ENCODE data around the gene HSPD1. TPM values are rescaled to one million over a fixed set of nuclear protein-coding genes. Genes with fewer than 3 reads are reported as not detected.

Gene HSPD1
- total RNA-seq, 1 donor from 2014 or later = 326 TPM

- H3K4me1 Mint-ChIP-seq = peaks cover 21% of the 10 kb centered on the region
- TF ChIP-seq CTCF (IDR thresholded peaks at IDR 0.05; ENCODE audit: unreplicated experiment) = no peak
- peaks cover 3% of the 10 kb centered on the region for H3K36me3 Mint-ChIP-seq
- no peaks in the 10 kb centered on the region for H3K27me3 Mint-ChIP-seq (ENCODE audit: low read depth)
- peak overlapping the region; percentile 99 for H3K27ac Mint-ChIP-seq
- H3K9me3 Mint-ChIP-seq = no peaks in the 10 kb centered on the region
- no peak for DNase-seq (ENCODE audit: low spot score in 2 of 2, unreplicated experiment in 2 of 2)
- H3K4me3 Mint-ChIP-seq = peak overlapping the region; percentile 95
Observed at GRCh38 chr2:197514754-197515153, 15.1 kb upstream of the HSPD1 start.

- peaks cover 3% of the 10 kb centered on the region for H3K36me3 Mint-ChIP-seq
- no peak for DNase-seq (ENCODE audit: low spot score in 2 of 2, unreplicated experiment in 2 of 2)
- TF ChIP-seq CTCF (IDR thresholded peaks at IDR 0.05; ENCODE audit: unreplicated experiment) = no peak
- no peak overlapping the region for H3K4me3 Mint-ChIP-seq
- no peaks in the 10 kb centered on the region for H3K9me3 Mint-ChIP-seq
- no peak overlapping the region for H3K27ac Mint-ChIP-seq
- no peaks in the 10 kb centered on the region for H3K27me3 Mint-ChIP-seq (ENCODE audit: low read depth)
- peaks cover 21% of the 10 kb centered on the region for H3K4me1 Mint-ChIP-seq
Observed at GRCh38 chr2:197513915-197514314, 14.3 kb upstream of the HSPD1 start.

GRCh38 chr2:197506658-197507057 is 7.0 kb upstream of the HSPD1 start:
- H3K4me3 Mint-ChIP-seq = no peak overlapping the region
- peaks cover 16% of the 10 kb centered on the region for H3K36me3 Mint-ChIP-seq
- no peak overlapping the region for H3K27ac Mint-ChIP-seq
- no peak for TF ChIP-seq CTCF (IDR thresholded peaks at IDR 0.05; ENCODE audit: unreplicated experiment)
- no peaks in the 10 kb centered on the region for H3K27me3 Mint-ChIP-seq (ENCODE audit: low read depth)
- H3K4me1 Mint-ChIP-seq = peaks cover 10% of the 10 kb centered on the region
- no peak for DNase-seq (ENCODE audit: low spot score in 2 of 2, unreplicated experiment in 2 of 2)
- no peaks in the 10 kb centered on the region for H3K9me3 Mint-ChIP-seq

GRCh38 chr2:197504512-197504911 is 4.9 kb upstream of the HSPD1 start:
- TF ChIP-seq CTCF (IDR thresholded peaks at IDR 0.05; ENCODE audit: unreplicated experiment) = no peak
- H3K27ac Mint-ChIP-seq = peak overlapping the region; percentile 25
- H3K4me3 Mint-ChIP-seq = no peak overlapping the region
- H3K9me3 Mint-ChIP-seq = no peaks in the 10 kb centered on the region
- H3K36me3 Mint-ChIP-seq = peaks cover 13% of the 10 kb centered on the region
- peaks cover 17% of the 10 kb centered on the region for H3K4me1 Mint-ChIP-seq
- H3K27me3 Mint-ChIP-seq (ENCODE audit: low read depth) = no peaks in the 10 kb centered on the region
- DNase-seq (ENCODE audit: low spot score in 2 of 2, unreplicated experiment in 2 of 2) = no peak

- DNase-seq (ENCODE audit: low spot score in 2 of 2, unreplicated experiment in 2 of 2) = no peak
- Mint-ChIP-seq H3K27me3 (ENCODE audit: low read depth) (no peaks in the 10 kb centered on the region), H3K4me1 (peaks cover 17% of the 10 kb centered on the region), H3K36me3 (peaks cover 13% of the 10 kb centered on the region), H3K27ac (no peak overlapping the region), H3K9me3 (no peaks in the 10 kb centered on the region), H3K4me3 (no peak overlapping the region)
- no peak for TF ChIP-seq CTCF (IDR thresholded peaks at IDR 0.05; ENCODE audit: unreplicated experiment)
Observed at GRCh38 chr2:197504000-197504399, 4.4 kb upstream of the HSPD1 start.

GRCh38 chr2:197502685-197503084 is 3.0 kb upstream of the HSPD1 start:
- Mint-ChIP-seq H3K4me1 (peaks cover 27% of the 10 kb centered on the region), H3K27ac (peak overlapping the region; percentile 68), H3K27me3 (ENCODE audit: low read depth) (no peaks in the 10 kb centered on the region), H3K9me3 (no peaks in the 10 kb centered on the region), H3K36me3 (peaks cover 8% of the 10 kb centered on the region), H3K4me3 (no peak overlapping the region)
- DNase-seq (ENCODE audit: low spot score in 2 of 2, unreplicated experiment in 2 of 2) = no peak
- no peak for TF ChIP-seq CTCF (IDR thresholded peaks at IDR 0.05; ENCODE audit: unreplicated experiment)

Data from mesothelial cell of epicardium (in vitro differentiated cells).